Progenitor cell of endocrine pancreas (in vitro differentiated cells): ENCODE measurements around the gene NRXN3. TPM values are rescaled to one million over a fixed set of nuclear protein-coding genes. Genes with fewer than 3 reads are reported as not detected.

Experiments
- DNase-seq: peaks from one replicate; pipeline ENCODE4 v3.0.0; 2021; ENCODE audit warnings: low spot score; ENCODE audit not compliant: unreplicated experiment
- H3K27ac Mint-ChIP-seq: 2 replicates; pipeline ENCODE4 v1.8.0; 2021; ENCODE audit warnings: mild to moderate bottlenecking, moderate library complexity, mixed read lengths
- H3K27me3 Mint-ChIP-seq: 2 replicates; pipeline ENCODE4 v1.8.0; 2021; ENCODE audit warnings: mixed read lengths
- H3K36me3 Mint-ChIP-seq: 2 replicates; pipeline ENCODE4 v1.8.0; 2022; ENCODE audit warnings: mixed read lengths; ENCODE audit not compliant: insufficient read depth
- H3K4me1 Mint-ChIP-seq: 2 replicates; pipeline ENCODE4 v1.8.0; 2021; ENCODE audit warnings: low read depth, mixed read lengths
- H3K4me3 Mint-ChIP-seq: 2 replicates; pipeline ENCODE4 v1.8.0; 2021; ENCODE audit warnings: low read depth, mild to moderate bottlenecking, moderate library complexity, mixed read lengths
- H3K9me3 Mint-ChIP-seq: 2 replicates; pipeline ENCODE4 v1.8.0; 2021; ENCODE audit warnings: low read depth, mixed read lengths
- CTCF ChIP-seq: fragments of 200-600 bp; sonication (generic); IDR thresholded peaks from one replicate; pipeline ENCODE4 v1.5.0; 2021; ENCODE audit warnings: antibody characterized with exemption, mild to moderate bottlenecking; ENCODE audit not compliant: unreplicated experiment
- total RNA-seq: library from RNA; stranded (reverse); gene quantifications from 2 replicates; pipeline ENCODE4 v1.2.1, GENCODE V29; 2021

NRXN3 gene
- total RNA-seq, 1 donor from 2014 or later, result 22.1 TPM

- peaks cover 20% of the 10 kb centered on the region for H3K4me1 Mint-ChIP-seq
Measured at GRCh38 chr14:79805636-79806035, 1635.5 kb downstream of the NRXN3 start.

GRCh38 chr14:79809849-79810612 lies 1639.9 kb downstream of the NRXN3 start:
- no peak overlapping the region for H3K27ac Mint-ChIP-seq
- no peak overlapping the region for H3K4me3 Mint-ChIP-seq
- TF ChIP-seq CTCF, result no peak
- no peaks in the 10 kb centered on the region for H3K27me3 Mint-ChIP-seq
- H3K36me3 Mint-ChIP-seq, result no peaks in the 10 kb centered on the region
- H3K9me3 Mint-ChIP-seq, result no peaks in the 10 kb centered on the region
- no peaks in the 10 kb centered on the region for H3K4me1 Mint-ChIP-seq
- no peak for DNase-seq

More at GRCh38 chr14:79805636-79806035, 1635.5 kb downstream of the NRXN3 start:
- no peaks in the 10 kb centered on the region for H3K27me3 Mint-ChIP-seq
- TF ChIP-seq CTCF, result no peak
- H3K4me3 Mint-ChIP-seq, result no peak overlapping the region
- H3K36me3 Mint-ChIP-seq, result no peaks in the 10 kb centered on the region
- no peaks in the 10 kb centered on the region for H3K9me3 Mint-ChIP-seq
- H3K27ac Mint-ChIP-seq, result no peak overlapping the region
- DNase-seq, result no peak

GRCh38 chr14:79820866-79821535 lies 1650.8 kb downstream of the NRXN3 start:
- Mint-ChIP-seq H3K27ac (no peak overlapping the region), H3K27me3 (no peaks in the 10 kb centered on the region), H3K36me3 (peaks cover 1% of the 10 kb centered on the region), H3K9me3 (no peaks in the 10 kb centered on the region), H3K4me1 (peaks cover 8% of the 10 kb centered on the region), H3K4me3 (no peak overlapping the region)
- no peak for DNase-seq
- no peak for TF ChIP-seq CTCF

GRCh38 chr14:79822034-79822433 lies 1651.9 kb downstream of the NRXN3 start:
- Mint-ChIP-seq H3K27ac (no peak overlapping the region), H3K4me3 (no peak overlapping the region), H3K36me3 (peaks cover 2% of the 10 kb centered on the region), H3K4me1 (peaks cover 8% of the 10 kb centered on the region), H3K9me3 (no peaks in the 10 kb centered on the region), H3K27me3 (no peaks in the 10 kb centered on the region)
- no peak for DNase-seq
- TF ChIP-seq CTCF, result no peak

- H3K27ac Mint-ChIP-seq, result no peak overlapping the region
- no peak for TF ChIP-seq CTCF
- H3K4me1 Mint-ChIP-seq, result peaks cover 8% of the 10 kb centered on the region
- H3K27me3 Mint-ChIP-seq, result no peaks in the 10 kb centered on the region
- no peak overlapping the region for H3K4me3 Mint-ChIP-seq
- peaks cover 2% of the 10 kb centered on the region for H3K36me3 Mint-ChIP-seq
- H3K9me3 Mint-ChIP-seq, result no peaks in the 10 kb centered on the region
- DNase-seq, result no peak
Measured at GRCh38 chr14:79825046-79825521, 1654.9 kb downstream of the NRXN3 start.
